NCI-H446 treated with DMSO at 0.1 percent for 48 hours (cell line): ENCODE data around the gene HTR1D.
"Not testable (repeated sequence)": the region's sequence is repeated elsewhere in the genome, so short reads cannot be mapped to it uniquely, and the experiment has no call there.

Experiments used
- DNase-seq: peaks from one replicate; lab custom pipeline; 2025; lab: John Stamatoyannopoulos, UW

Gene HTR1D

GRCh38 chr1:23216771-23217420 is 406 bp downstream of the HTR1D start:
- no peak for DNase-seq

DNA sequence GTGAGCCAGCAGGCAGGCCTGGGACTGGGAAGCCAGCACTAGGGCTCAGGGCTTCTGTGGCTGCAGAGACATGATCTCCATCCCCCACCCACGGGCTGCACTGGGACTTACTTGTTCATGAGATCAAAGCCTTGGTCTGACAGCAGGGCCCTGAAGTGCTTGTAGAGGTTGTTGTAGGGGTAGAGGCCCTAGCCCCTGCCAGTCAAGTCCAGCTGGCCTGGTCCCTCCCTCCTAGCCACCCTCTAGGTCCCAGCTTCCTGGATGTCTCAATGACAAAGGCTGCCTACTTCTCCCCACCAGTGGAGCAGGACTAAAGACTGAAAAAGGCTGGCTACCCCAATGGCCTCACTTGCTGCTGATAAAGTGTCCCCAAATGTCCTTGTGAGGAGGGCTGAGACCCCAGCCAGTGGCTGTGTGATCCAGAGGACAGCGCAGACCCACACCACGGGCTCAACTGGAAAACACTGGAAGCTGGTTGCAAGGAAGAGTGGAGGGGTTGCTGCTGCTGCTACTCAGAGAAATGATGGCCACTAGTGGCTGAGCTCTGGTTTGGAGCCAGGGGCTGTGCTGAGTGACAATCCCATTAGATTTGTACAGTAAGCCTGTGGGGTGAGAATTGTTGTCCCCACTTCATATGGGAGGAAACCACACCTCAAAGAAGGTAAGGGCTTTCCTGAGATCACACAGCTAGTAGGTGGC is 1.4 kb downstream of the HTR1D start:
- no peak for DNase-seq

- no peak for DNase-seq
Observed at GRCh38 chr1:23215291-23215690, 2.0 kb downstream of the HTR1D start.

DNA sequence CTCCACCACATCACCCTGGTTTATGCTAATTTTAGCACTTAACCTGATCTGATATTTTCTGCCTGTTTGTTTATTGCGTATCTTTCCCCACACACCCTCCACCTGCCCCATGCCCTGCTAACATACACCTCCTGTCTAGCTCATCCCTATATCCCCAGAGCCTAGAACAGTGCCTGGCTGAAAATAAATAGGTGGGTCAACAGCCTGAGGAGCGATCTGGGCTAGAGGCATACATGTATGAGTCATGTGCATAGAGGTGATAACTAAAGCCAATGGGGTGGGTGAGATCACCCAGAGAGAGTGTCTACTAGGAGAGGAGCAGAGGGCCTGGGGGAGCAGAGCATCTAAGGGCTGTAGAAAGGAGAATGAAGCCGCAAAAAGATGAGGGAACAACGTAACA is 2.7 kb downstream of the HTR1D start:
- DNase-seq: no peak

GRCh38 chr1:23211955-23212354 is 5.3 kb downstream of the HTR1D start:
- DNase-seq: no peak

GRCh38 chr1:23210963-23211362 is 6.3 kb downstream of the HTR1D start:
- DNase-seq: no peak

DNA sequence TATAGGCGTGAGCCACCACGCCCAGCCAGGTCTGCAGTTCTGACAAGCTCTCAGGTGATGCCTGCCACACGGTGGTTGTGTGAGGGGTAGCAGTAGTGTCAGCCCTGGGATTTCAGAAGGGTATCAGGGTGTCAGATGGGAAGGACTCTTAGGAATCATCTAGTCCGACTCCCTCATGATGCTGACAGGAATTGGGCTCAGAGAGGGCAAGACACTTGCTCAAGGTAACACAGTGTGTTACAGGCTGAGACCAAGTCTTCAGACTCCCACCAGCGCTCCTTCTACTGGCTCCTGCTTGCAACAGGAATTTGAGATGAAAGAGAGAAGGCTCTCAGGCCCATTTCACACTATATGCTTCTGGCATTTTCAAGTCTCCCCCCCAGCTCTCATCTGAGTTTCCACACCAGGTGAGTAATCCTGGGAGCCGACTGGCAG is 6.9 kb downstream of the HTR1D start:
- DNase-seq: no peak

GRCh38 chr1:23209770-23210169 is 7.5 kb downstream of the HTR1D start:
- DNase-seq: no peak

DNA sequence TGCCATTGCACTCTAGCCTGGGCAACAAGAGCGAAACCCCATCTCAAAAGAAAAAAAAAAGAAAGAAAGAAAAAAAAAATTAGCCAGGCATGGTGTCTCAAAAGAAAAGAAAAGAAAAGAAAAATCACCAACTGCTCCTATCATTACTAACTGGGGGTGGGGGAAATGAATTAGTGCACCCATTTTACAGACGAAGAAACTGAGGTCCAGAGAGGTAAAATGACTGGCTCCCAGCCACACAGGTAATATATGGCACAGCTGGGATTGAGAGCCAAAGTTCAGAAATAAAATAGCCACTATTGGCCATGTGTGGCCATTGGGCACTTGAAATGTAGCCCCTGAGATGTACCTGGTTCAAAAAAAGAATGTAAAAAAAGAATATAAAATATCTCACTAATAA is 8.8 kb downstream of the HTR1D start:
- DNase-seq: no peak

DNA sequence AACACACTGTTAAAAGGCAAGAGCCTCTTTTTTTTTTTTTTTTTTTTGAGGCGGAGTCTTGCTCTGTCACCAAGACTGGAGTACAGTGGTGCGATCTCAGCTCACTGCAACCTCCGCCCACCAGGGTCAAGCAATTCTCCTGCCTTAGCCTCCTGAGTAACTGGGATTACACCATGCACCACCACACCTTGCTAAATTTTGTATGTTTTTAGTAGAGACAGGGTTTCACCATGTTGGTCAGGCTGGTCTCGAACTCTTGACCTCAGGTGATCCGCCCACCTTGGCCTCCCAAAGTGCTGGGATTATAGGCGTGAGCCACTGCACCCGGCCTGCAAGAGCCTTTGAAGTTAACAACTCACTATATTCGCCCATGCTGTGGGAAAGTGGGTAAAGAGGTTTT is 9.6 kb downstream of the HTR1D start:
- not testable (repeated sequence) for DNase-seq

- DNase-seq: no peak
Observed at GRCh38 chr1:23202263-23202749, 15.0 kb downstream of the HTR1D start.

DNA sequence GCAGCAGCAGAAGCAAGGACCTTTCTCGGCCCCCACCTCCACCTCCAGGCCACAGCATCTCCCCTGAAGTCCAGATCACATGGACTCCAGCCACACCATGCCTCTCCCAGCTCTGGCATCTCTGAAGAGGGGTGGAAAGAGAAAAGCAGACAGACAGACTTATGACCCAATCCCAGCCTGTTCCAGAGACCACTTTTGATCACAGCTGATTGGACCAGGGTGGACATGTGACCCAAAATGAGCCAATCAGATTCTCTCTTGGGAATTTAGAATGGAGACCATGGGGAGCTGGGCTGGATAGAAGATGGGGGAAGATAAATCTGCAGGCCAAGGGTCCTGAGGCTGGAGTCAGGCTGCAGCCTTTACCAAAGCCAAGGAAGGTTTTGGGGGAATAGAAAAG is 16.4 kb downstream of the HTR1D start:
- no peak for DNase-seq

DNA sequence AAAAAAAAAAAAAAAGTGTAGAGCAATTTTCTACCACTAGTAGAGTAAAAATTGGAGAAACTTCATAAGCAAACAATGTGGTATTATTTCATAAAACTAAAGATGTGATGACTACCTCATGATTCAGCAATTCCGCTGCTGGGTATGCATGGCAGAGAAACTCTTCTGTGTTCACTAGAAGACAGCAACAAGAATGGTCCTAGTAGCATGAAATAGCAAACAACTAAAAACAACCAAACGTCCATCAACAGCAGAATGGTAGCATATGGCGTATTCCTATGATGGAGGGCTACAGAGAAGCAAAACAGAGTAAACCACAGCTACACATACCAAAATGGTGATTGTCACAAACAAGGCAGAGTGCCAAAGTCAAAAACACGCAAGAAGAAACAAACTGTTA is 18.9 kb downstream of the HTR1D start:
- no peak for DNase-seq

DNA sequence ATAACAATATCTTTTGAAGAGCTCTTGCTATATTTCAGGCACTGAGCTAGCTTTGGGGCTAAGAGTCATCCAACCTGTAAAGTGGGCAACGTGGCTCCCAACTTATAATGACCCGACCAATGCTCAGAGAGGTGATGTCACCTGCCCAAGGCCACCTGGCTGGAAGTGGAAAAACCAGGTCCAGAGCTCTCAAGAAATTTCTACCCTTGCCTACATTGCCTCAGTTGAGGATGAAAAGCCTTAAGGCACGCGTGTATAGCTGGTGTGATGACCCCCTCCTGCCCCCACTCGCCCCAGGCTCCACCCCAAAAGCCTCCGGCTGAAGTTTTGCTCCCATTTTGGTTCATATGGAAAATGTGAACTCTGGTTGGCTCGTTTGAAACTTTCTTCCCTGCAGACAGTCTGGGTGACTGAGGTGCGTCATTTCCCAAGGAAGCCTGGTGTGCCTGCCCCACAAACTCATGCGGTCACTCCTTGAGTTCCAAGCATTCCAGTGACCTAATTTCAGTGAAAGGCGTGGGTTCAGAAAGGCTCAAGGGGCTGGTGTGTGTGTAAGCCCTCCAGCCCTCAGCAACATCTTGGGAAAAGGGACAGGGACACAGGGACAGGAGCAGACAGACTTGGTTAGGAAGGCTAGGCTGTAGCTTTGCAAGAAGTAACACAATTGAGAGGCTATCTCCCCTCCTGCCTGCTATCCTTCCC is 20.5 kb downstream of the HTR1D start:
- no peak for DNase-seq

DNA sequence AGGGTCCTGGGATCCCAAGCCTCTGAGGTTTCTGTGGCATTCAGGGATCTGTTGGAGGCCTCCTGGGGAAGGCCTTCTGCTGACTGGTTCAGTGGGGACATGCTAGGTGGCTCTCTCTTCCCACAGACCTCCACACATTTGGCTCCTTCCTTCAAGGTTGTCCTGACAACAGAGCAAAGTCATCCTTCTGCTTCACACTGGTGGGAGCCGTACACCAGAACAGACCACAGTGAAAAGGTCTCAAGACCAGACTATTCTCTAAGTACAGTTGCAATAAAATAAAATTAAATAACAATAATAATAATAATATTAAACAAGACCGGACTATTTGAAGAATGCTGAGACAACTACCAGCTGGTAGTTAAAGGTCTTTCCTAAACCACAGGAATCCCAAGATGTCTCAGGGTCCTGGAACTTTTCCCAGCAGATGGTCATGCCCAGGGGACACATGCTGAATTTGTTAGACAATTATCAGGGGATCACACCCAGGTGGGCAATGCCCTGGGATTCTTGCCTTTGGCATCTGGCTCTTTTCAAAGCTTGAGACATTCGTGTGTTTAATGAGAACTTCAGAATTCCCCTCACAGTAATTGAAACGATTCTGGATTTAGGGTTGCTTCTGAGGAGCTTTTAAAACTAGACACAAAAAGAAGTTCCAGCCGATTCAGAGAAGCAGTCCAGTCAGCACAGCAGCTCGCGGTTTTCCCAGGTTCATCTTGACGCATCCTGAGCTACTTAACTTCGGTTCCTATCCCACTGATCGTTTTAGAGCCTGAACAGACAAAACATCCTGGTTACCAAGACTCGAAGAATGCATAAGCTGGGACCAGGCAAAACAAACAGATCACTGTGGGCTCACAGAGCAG is 22.9 kb downstream of the HTR1D start:
- no peak for DNase-seq

GRCh38 chr1:23193391-23194118 is 23.7 kb downstream of the HTR1D start:
- no peak for DNase-seq

DNA sequence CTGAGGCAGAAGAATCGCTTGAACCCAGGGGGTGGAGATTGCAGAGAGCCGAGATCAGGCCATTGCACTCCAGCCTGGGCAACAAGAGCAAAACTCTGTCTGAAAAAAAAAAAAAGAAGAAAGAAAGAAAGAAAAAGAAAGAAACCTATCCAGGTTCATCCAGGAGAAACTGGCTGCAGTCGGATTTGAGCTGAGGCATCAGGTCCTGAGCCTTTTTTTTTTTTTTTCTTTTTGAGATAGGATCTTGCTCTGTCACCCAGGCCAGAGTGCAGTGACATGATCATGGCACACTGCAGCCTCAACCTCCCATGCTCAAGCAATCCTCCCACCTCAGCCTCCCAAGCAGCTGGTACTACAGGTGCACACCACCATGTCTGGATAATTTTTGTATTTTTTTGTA is 26.1 kb downstream of the HTR1D start:
- DNase-seq: no peak

- not testable (repeated sequence) for DNase-seq
Observed at GRCh38 chr1:23188936-23189452, 28.3 kb downstream of the HTR1D start.

- DNase-seq: no peak
Observed at GRCh38 chr1:23188434-23188884, 28.8 kb downstream of the HTR1D start.

- DNase-seq: no peak
Observed at GRCh38 chr1:23187637-23188036, 29.7 kb downstream of the HTR1D start.

DNA sequence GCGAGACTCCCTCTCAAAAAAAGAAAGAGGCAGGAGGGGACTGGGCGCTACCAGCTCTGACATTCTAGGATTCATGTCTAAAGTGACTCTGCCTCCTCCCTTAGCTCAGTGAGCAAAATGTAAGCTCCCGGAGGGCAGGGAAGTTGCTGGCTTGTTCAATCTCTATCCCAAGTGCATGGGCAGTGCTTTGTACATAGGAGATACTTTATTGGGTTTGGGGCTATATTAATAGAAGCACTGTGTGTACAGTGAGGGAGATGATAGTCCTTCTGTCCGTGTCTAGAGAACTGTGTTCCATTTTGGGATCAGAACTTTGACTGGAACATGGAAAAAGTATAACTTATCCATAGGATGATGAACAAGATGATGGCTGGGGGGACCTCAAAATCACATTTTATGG is 31.9 kb downstream of the HTR1D start:
- DNase-seq: no peak
